Adrenal gland (tissue), 12 donors: Measurements from ENCODE around the gene RPAP3. TPM values are rescaled to one million over a fixed set of nuclear protein-coding genes. Genes with fewer than 3 reads are reported as not detected.

Experiments
- DNase-seq, 7 donors: peaks; one replicate each; pipeline ENCODE4 v3.0.0-alpha.2; 2019 to 2020
- H3K27ac ChIP-seq, 5 donors: fragments of 200-600 bp; sonication (generic) in 4 of 5; 1 replicate in 3 of 5; 2 replicates in 2 of 5; pipeline versions ENCODE4 v1.5.1 to v1.8.0; 2016 to 2020; ENCODE audit warnings: mild to moderate bottlenecking in 1 of 5
- H3K27me3 ChIP-seq: fragments of 200-600 bp; 2 replicates; pipeline ENCODE4 v1.8.0; 2021
- H3K36me3 ChIP-seq, 2 donors: fragments of 200-600 bp; replicated peaks in 1 of 2; 1 replicate in 1 of 2; 2 replicates in 1 of 2; pipeline versions ENCODE4 v1.5.1 to v1.8.0; 2018 to 2022
- H3K4me1 ChIP-seq, 2 donors: fragments of 200-600 bp; replicated peaks in 1 of 2; 1 replicate in 1 of 2; 2 replicates in 1 of 2; pipeline versions ENCODE4 v1.5.1 to v1.8.0; 2018 to 2021
- H3K4me3 ChIP-seq, 4 donors: fragments of 200-600 bp; sonication (generic) in 3 of 4; one replicate each; pipeline ENCODE4 v1.5.1; 2016 to 2018
- H3K9me3 ChIP-seq, 3 donors: fragments of 200-600 bp; sonication (generic) in 1 of 3; replicated peaks in 1 of 3; 1 replicate in 2 of 3; 2 replicates in 1 of 3; pipeline versions ENCODE4 v1.5.1 to v1.8.0; 2016 to 2021
- POLR2A ChIP-seq, 2 donors: fragments of 450-650 bp; IDR thresholded peaks; one replicate each; pipeline ENCODE4 v1.6.1; 2017; ENCODE audit warnings: antibody characterized with exemption in 2 of 2, mild to moderate bottlenecking in 2 of 2, moderate library complexity in 1 of 2
- WGBS, 4 donors: extraction: QIAGEN DNeasy Blood & Tissue Kit in 2 of 4; methylation state at CpG; one replicate each; pipeline versions ENCODE4 v1.1.5 to v1.1.7; 2013 to 2017; 5-methylcytosine and 5-hydroxymethylcytosine counted together
- intact Hi-C, 2 donors: fragments of 100-400 bp; cut with DNase I; formaldehyde crosslinking; loops; one replicate each; pipeline versions ENCODE4 v1.14.1 to v1.15.0; 2022 to 2023
- polyA plus RNA-seq, 3 donors: library from polyadenylated mRNA; stranded (reverse); fragments of 200-250 nt in 2 of 3; fragments of 350-450 nt in 1 of 3; fragmentation: Illumina TruSeq in 1 of 3; extraction: RNeasy Lipid Tissue Mini Kit (QIAGEN cat#74804) in 1 of 3; gene quantifications; one replicate each; pipeline ENCODE4 v1.2.3, GENCODE V29; 2013 to 2014
- total RNA-seq, 9 donors: library from RNA; depleted of rRNA in 4 of 9; stranded (reverse); fragments of >200 nt in 4 of 9; fragments of 120-200 nt in 1 of 9; fragmentation: NEBNext Ultra II Directional in 1 of 9; extraction: Animal tissue kit (Norgen Biotek cat#: 25700) in 1 of 9; gene quantifications; one replicate each; pipeline versions ENCODE4 v1.1.0 to v1.2.4, GENCODE V29; 2013 to 2023
- TF ChIP-seq, protein P1 (sequence below), 6 experiments: fragments of 450-650 bp in 4 of 6; fragments of 200-600 bp in 2 of 6; sonication (generic) in 1 of 6; IDR thresholded peaks; 1 replicate in 5 of 6; 2 replicates in 1 of 6; pipeline versions ENCODE4 v1.5.1 to v1.8.0; 2016 to 2021; ENCODE audit warnings: antibody characterized with exemption in 6 of 6, mild to moderate bottlenecking in 2 of 6, moderate library complexity in 1 of 6
- donor health status: healthy with polysubstance abuse.
- donor health status: Bipolar disorder and iron deficiency.
- donor health status: DM: yes; HTN: yes; CAD: no.
- donor health status: DM: no; HTN: no; CAD: no.
- donor health status: DM: no; HTN: no; CAD: no.
- donor health status: DM: yes; HTN: yes; CAD: no.

RPAP3 gene
- total and polyA plus RNA-seq, 12 donors = 7.3 to 56.1 (median 16.7) TPM

DNA sequence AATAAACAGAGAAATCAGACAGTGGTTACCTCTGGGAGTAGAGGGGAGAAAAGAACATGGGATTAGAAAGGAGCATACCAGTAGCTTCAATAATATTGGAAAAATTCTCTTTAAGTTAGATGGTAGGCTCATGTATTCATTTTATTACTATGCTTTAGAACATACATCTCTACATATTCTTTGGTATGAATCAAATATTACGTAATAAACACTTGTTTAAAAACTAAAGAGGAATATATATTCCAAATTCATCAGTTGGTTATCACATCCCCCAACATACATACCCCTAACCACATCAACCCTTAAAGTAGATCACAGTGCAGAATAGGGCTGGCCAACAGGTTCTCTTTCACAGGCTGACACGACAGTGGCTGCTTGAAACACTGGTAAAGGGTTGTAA, 5.6 kb downstream of the RPAP3 start:
- DNase-seq = no peak
- no peaks in the 10 kb centered on the region for H3K9me3 ChIP-seq
- peaks cover 5 to 7% of the 10 kb centered on the region in 2 donors for H3K4me1 ChIP-seq
- H3K36me3 ChIP-seq = peaks cover 0 to 13% of the 10 kb centered on the region in 2 donors
- no peaks in the 10 kb centered on the region for H3K27me3 ChIP-seq
- intact Hi-C loops = no loop called here
- H3K4me3 ChIP-seq = no peak overlapping the region
- TF ChIP-seq POLR2A (IDR thresholded peaks at IDR 0.05) = no peak
- TF ChIP-seq, protein P1, sequence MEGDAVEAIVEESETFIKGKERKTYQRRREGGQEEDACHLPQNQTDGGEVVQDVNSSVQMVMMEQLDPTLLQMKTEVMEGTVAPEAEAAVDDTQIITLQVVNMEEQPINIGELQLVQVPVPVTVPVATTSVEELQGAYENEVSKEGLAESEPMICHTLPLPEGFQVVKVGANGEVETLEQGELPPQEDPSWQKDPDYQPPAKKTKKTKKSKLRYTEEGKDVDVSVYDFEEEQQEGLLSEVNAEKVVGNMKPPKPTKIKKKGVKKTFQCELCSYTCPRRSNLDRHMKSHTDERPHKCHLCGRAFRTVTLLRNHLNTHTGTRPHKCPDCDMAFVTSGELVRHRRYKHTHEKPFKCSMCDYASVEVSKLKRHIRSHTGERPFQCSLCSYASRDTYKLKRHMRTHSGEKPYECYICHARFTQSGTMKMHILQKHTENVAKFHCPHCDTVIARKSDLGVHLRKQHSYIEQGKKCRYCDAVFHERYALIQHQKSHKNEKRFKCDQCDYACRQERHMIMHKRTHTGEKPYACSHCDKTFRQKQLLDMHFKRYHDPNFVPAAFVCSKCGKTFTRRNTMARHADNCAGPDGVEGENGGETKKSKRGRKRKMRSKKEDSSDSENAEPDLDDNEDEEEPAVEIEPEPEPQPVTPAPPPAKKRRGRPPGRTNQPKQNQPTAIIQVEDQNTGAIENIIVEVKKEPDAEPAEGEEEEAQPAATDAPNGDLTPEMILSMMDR (IDR thresholded peaks at IDR 0.05) = no peak
- H3K27ac ChIP-seq = no peak overlapping the region
- 95 to 96% (median 96%) methylated on average over 2 of the region's 2 CpGs for WGBS, 4 donors

GRCh38 chr12:47698631-47699030, 7.2 kb downstream of the RPAP3 start:
- H3K27me3 ChIP-seq = no peaks in the 10 kb centered on the region
- 92 to 96% (median 94%) methylated on average over 7 of the region's 7 CpGs for WGBS, 4 donors
- no peak for DNase-seq
- H3K36me3 ChIP-seq = peaks cover 0 to 13% of the 10 kb centered on the region in 2 donors
- intact Hi-C loops = no loop called here
- TF ChIP-seq POLR2A (IDR thresholded peaks at IDR 0.05) = no peak
- TF ChIP-seq, protein P1 (IDR thresholded peaks at IDR 0.05) = no peak
- H3K27ac ChIP-seq = no peak overlapping the region
- no peak overlapping the region for H3K4me3 ChIP-seq
- no peaks in the 10 kb centered on the region for H3K4me1 ChIP-seq
- H3K9me3 ChIP-seq = no peaks in the 10 kb centered on the region

DNA sequence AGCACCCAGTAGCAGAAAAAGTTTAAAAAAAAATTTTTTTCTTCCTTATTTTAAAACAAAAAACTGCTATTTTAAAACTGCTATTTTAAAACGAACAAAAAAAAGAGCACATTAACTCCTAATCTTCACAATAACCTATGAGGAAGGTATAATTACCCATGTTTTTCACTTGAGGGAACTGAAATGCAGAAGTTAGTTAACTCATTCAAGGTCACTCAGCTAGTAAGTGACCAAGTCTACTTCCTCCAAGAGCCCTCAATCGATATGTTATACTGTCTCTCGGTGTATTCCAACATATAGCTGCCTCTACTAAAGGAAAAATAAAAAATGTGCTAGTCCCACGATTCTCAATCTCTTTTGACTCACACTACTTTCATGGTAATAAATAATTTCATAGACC, 7.8 kb downstream of the RPAP3 start:
- no peaks in the 10 kb centered on the region for H3K27me3 ChIP-seq
- H3K4me3 ChIP-seq = no peak overlapping the region
- TF ChIP-seq POLR2A (IDR thresholded peaks at IDR 0.05) = no peak
- TF ChIP-seq, protein P1 (IDR thresholded peaks at IDR 0.05) = no peak
- WGBS, 4 donors = 69 to 87% (median 76%) methylated on average over 4 of the region's 4 CpGs
- no peaks in the 10 kb centered on the region for H3K9me3 ChIP-seq
- intact Hi-C loops = no loop called here
- H3K27ac ChIP-seq = no peak overlapping the region
- peaks cover 0 to 13% of the 10 kb centered on the region in 2 donors for H3K36me3 ChIP-seq
- no peaks in the 10 kb centered on the region for H3K4me1 ChIP-seq
- no peak for DNase-seq

DNA sequence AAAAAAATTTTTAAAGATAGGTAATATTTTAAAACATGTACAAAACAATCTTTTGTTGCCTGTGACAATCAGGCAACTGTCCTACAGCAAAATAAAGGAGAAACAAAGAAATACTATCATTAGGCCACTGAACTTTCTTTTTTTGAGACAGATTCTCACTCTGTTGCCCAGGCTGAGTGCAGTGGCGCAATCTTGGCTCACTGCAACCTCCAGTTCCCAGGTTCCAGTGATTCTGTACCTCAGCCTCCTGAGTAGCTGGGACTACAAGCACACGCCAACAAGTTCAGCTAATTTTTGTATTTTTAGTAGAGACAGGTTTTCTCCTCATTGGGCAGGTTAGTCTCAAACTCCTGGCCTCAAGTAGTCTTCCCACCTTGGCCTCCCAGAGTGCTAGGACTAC, 16.6 kb downstream of the RPAP3 start:
- intact Hi-C loops = no loop called here
- no peaks in the 10 kb centered on the region for H3K27me3 ChIP-seq
- H3K4me3 ChIP-seq = no peak overlapping the region
- no peaks in the 10 kb centered on the region for H3K4me1 ChIP-seq
- DNase-seq = no peak
- no peak for TF ChIP-seq POLR2A (IDR thresholded peaks at IDR 0.05)
- TF ChIP-seq, protein P1 (IDR thresholded peaks at IDR 0.05) = no peak
- H3K36me3 ChIP-seq = no peaks in the 10 kb centered on the region
- H3K9me3 ChIP-seq = no peaks in the 10 kb centered on the region
- WGBS, 4 donors = 94 to 98% (median 97%) methylated on average over 2 of the region's 2 CpGs
- H3K27ac ChIP-seq = no peak overlapping the region
